Fibroblast of villous mesenchyme (primary cell): ENCODE results near the gene IL1RL2. TPM values are rescaled to one million over a fixed set of nuclear protein-coding genes. Genes with fewer than 3 reads are reported as not detected.

Experiments
- DNase-seq: peaks from one replicate; pipeline ENCODE4 v3.0.0-alpha.2; 2010; ENCODE audit warnings: low read depth
- H3K4me3 ChIP-seq: 2 replicates; pipeline ENCODE4 v1.5.1; 2011; ENCODE audit warnings: low read depth, mild to moderate bottlenecking, low read length
- total RNA-seq: library from RNA; depleted of rRNA; stranded (reverse); fragments of >200 nt; gene quantifications from 2 replicates; pipeline ENCODE4 v1.2.3, GENCODE V29; 2012
- TF ChIP-seq, protein P1 (sequence below): IDR thresholded peaks from 2 replicates; pipeline ENCODE4 v1.5.1; 2012; ENCODE audit warnings: low read depth, mild to moderate bottlenecking, low read length; ENCODE audit not compliant: insufficient read depth

The IL1RL2 gene
- total RNA-seq, 1 donor, result 1.3 TPM

DNA sequence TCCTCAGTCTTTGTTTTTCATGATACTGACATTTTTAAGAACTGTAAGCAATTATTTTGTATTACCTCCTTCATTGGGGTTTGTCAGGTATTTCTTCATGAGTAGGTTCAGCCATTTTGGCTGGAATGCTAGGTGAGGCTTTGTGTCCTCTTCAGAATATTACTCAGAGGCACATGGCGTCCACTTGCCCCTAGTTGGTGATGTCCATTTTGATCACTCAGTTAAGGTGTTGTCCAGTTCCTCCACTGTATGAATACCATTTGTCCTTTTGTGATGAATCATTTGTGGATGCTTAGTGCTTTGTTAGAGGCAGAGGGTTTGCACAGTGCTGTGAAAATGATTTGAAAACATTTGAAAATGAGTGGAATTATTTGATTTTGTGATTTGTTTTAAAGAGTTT, 4.7 kb downstream of the IL1RL2 start:
- H3K4me3 ChIP-seq, result no peak overlapping the region
- DNase-seq, result no peak
- TF ChIP-seq, protein P1, sequence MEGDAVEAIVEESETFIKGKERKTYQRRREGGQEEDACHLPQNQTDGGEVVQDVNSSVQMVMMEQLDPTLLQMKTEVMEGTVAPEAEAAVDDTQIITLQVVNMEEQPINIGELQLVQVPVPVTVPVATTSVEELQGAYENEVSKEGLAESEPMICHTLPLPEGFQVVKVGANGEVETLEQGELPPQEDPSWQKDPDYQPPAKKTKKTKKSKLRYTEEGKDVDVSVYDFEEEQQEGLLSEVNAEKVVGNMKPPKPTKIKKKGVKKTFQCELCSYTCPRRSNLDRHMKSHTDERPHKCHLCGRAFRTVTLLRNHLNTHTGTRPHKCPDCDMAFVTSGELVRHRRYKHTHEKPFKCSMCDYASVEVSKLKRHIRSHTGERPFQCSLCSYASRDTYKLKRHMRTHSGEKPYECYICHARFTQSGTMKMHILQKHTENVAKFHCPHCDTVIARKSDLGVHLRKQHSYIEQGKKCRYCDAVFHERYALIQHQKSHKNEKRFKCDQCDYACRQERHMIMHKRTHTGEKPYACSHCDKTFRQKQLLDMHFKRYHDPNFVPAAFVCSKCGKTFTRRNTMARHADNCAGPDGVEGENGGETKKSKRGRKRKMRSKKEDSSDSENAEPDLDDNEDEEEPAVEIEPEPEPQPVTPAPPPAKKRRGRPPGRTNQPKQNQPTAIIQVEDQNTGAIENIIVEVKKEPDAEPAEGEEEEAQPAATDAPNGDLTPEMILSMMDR, result no peak

- H3K4me3 ChIP-seq, result no peak overlapping the region
- no peak for DNase-seq
- TF ChIP-seq, protein P1, result no peak
Observed at GRCh38 chr2:102193074-102193473, 6.3 kb downstream of the IL1RL2 start.

DNA sequence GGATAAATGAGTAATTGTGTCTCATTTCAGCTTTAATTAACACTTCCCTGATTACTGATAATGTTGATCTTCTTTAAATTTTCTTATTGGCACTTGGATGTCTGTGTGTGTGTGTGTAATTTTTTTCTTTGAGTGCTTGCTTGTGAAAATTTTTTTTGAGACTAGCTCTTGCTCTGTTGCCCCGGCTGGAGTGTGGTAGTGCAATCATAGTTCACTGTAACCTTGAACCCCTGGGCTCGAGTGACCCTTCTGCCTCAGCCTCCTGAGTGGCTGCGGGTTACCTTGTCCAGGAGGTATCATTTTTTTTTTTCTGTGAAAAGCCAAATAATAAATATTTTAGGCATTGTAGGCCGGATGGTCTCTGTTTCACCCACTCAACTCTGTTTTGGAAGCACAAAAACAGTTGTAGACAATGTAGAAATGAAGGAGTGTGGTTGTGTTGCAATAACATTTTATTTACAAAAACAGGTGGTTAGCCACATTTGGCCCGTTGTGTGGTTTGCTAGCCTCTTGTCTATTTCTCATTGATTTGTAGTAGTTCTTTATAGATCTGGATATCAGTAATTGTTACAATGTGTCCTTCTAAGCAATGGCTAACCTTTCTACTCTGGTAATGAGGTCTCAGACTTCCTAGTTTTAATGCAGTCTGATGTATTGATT, 7.9 kb downstream of the IL1RL2 start:
- DNase-seq, result no peak
- TF ChIP-seq, protein P1, result no peak

DNA sequence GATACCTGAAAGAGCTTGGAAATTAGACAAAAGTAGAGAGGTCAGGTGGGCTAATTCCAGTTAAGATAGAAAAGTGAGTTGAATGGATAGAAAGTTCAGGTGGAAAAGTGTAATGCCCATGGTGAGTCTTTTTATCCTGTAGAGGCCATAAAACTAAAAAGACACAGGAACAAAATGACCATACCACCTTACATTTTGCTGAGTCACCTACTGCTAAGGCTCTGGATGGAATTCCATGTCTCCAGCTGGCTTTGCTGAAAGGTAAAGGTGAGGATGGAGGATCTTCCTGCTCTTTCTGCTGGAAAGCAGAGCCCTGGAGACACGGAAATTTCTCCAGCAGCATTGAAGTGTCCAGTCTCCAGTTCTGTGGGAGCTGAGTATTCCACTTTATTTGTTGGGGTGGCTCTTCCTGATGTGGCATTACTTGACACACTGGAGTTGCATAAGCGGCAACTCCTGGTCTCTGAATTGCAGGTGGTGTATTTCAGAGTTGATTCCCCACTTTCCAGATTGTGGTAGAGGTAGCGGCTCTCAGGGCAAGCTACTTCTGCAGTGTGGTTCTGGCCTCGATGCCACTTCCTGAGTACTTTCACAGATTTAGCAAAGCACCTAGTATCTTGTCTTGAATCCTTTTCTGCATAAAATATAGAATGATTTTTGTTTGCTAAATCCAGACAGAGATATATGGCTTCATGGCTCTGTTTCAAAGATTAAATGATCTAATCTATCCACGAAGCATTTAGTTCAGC, 10.7 kb downstream of the IL1RL2 start:
- TF ChIP-seq, protein P1, result no peak
- no peak overlapping the region for H3K4me3 ChIP-seq
- DNase-seq, result no peak

More for the DNA sequence above, 7.9 kb downstream of the IL1RL2 start:
- no peak overlapping the region for H3K4me3 ChIP-seq

DNA sequence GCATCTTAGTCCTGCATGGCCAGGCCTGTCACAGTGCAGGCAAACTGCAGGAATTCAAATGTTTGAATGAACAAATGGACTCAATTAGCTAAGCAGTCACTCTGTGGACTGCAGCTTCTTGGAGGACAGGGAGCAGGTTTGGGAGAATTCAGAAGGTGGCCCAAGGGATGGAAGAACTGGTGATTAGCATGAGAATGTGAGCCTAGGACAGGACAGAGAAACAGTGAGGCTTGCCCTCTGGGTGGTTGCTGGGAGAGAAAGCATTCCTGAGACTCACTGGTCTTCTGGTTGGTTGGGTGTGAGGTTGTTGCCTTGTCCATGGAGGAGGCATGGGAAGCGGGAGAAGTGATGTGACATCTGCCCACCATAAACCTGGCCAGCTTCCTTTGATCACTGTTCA, 13.7 kb downstream of the IL1RL2 start:
- H3K4me3 ChIP-seq, result no peak overlapping the region
- no peak for DNase-seq
- TF ChIP-seq, protein P1, result no peak

- TF ChIP-seq, protein P1, result no peak
- no peak for DNase-seq
- H3K4me3 ChIP-seq, result no peak overlapping the region
Observed at GRCh38 chr2:102204638-102205037, 17.8 kb downstream of the IL1RL2 start.
